RWPE2 (cell line): ENCODE results near the gene RPL22.

ENCODE experiments used
- ATAC-seq: fragments of 200-7000 bp; cut with Tn5 transposase; 3 replicates; pipeline ENCODE4 v1.9.1; 2021; ENCODE audit warnings: low read depth
- DNase-seq: peaks from one replicate; pipeline ENCODE4 v3.0.0-alpha.2; 2020; ENCODE audit warnings: low spot score
- H3K27ac ChIP-seq: fragments of 450-650 bp; 2 replicates; pipeline ENCODE4 v1.5.1; 2017; ENCODE audit warnings: mild to moderate bottlenecking; ENCODE audit not compliant: poor library complexity, severe bottlenecking
- H3K27me3 ChIP-seq: fragments of 250-450 bp; sonication (Bioruptor Pico); 2 replicates; pipeline ENCODE4 v1.5.1; 2021; ENCODE audit warnings: mild to moderate bottlenecking, moderate library complexity; ENCODE audit not compliant: insufficient read depth, poor library complexity, severe bottlenecking
- H3K36me3 ChIP-seq: fragments of 250-450 bp; sonication (Bioruptor Pico); 2 replicates; pipeline ENCODE4 v1.5.1; 2020; ENCODE audit warnings: low read depth, mild to moderate bottlenecking, moderate library complexity
- H3K4me1 ChIP-seq: fragments of 250-450 bp; sonication (Bioruptor Pico); 2 replicates; pipeline ENCODE4 v1.5.1; 2021; ENCODE audit warnings: mild to moderate bottlenecking, moderate library complexity; ENCODE audit not compliant: insufficient read depth, poor library complexity, severe bottlenecking
- H3K4me3 ChIP-seq: fragments of 250-450 bp; sonication (Bioruptor Pico); 2 replicates; pipeline ENCODE4 v1.5.1; 2021; ENCODE audit warnings: mild to moderate bottlenecking, moderate library complexity; ENCODE audit not compliant: severe bottlenecking
- H3K9me3 ChIP-seq: fragments of 250-450 bp; sonication (Bioruptor Pico); 2 replicates; pipeline ENCODE4 v1.5.1; 2021; ENCODE audit warnings: mild to moderate bottlenecking, moderate library complexity; ENCODE audit not compliant: severe bottlenecking
- TF ChIP-seq, protein P1 (sequence below): fragments of 450-650 bp; IDR thresholded peaks from one replicate; pipeline ENCODE4 v1.5.1; 2017; ENCODE audit warnings: mild to moderate bottlenecking, moderate library complexity; ENCODE audit not compliant: poor library complexity, severe bottlenecking

Gene RPL22

GRCh38 chr1:6145396-6145750 lies 54.0 kb downstream of the RPL22 start:
- Histone ChIP-seq H3K4me1 (no peaks in the 10 kb centered on the region), H3K9me3 (no peaks in the 10 kb centered on the region), H3K27me3 (no peaks in the 10 kb centered on the region), H3K4me3 (no peak overlapping the region), H3K27ac (no peak overlapping the region), H3K36me3 (no peaks in the 10 kb centered on the region)
- ATAC-seq: no peak
- TF ChIP-seq, protein P1, sequence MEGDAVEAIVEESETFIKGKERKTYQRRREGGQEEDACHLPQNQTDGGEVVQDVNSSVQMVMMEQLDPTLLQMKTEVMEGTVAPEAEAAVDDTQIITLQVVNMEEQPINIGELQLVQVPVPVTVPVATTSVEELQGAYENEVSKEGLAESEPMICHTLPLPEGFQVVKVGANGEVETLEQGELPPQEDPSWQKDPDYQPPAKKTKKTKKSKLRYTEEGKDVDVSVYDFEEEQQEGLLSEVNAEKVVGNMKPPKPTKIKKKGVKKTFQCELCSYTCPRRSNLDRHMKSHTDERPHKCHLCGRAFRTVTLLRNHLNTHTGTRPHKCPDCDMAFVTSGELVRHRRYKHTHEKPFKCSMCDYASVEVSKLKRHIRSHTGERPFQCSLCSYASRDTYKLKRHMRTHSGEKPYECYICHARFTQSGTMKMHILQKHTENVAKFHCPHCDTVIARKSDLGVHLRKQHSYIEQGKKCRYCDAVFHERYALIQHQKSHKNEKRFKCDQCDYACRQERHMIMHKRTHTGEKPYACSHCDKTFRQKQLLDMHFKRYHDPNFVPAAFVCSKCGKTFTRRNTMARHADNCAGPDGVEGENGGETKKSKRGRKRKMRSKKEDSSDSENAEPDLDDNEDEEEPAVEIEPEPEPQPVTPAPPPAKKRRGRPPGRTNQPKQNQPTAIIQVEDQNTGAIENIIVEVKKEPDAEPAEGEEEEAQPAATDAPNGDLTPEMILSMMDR: no peak
- no peak for DNase-seq

DNA sequence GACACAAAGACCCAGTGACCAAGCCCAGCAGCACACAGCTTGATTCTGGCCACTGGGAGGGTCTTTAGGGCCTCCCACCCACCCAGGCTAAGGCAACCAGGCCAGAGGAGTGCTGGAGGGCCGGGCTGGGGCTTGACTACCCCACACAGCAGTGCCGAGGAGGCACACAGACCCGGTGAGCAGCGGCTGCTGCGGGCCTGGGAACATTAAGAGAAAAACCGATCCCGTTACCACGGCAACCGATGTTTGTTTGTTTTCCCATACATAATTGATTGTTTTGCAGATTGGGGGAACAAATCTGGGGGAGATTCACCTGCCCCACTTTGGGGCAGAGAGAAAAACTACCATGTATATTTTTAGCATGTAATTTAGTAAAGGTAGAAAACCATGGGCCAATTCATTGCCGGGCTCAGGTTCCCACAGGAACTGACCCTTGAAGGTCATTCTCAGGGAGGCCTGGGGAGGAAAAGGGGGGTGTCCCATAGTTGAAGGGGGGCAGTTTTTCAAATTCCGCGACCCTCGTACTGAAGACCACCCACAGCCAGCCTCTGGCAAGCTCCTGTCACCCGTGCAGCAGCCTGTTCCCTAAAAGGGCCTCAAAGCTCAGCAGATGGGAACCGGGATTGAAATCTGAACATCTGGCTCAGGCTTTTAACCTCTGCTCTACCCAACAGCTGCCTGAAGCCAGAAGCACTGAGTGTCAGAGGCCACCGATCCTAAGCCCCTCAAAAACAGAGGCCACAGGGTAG lies 54.6 kb downstream of the RPL22 start:
- TF ChIP-seq, protein P1: no peak
- Histone ChIP-seq H3K4me1 (no peaks in the 10 kb centered on the region), H3K27ac (no peak overlapping the region), H3K27me3 (no peaks in the 10 kb centered on the region), H3K4me3 (no peak overlapping the region), H3K36me3 (no peaks in the 10 kb centered on the region), H3K9me3 (no peaks in the 10 kb centered on the region)
- no peak for DNase-seq
- ATAC-seq: no peak

DNA sequence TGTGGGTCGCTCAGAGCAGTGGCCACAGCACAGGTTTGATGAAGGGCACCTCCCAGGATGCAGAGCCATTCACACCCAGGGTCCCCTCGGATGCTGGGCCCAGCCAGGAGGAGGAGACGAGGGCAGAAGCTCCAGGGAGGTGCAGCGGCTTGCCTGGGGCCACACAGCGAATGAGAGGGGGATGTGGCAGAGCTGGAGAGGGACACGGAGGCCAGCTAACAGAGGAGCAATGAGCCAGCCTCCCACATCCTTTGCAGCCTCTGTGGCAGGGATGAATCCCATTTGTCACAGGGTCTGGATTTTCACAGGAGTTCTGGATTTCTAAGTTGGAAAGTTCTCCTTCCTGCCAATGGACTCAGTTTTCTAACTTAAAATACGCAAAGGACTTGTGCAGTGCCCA lies 55.2 kb downstream of the RPL22 start:
- DNase-seq: no peak
- ATAC-seq: no peak
- Histone ChIP-seq H3K27ac (no peak overlapping the region), H3K4me3 (no peak overlapping the region), H3K27me3 (no peaks in the 10 kb centered on the region), H3K4me1 (no peaks in the 10 kb centered on the region), H3K9me3 (no peaks in the 10 kb centered on the region), H3K36me3 (no peaks in the 10 kb centered on the region)
- TF ChIP-seq, protein P1: no peak

DNA sequence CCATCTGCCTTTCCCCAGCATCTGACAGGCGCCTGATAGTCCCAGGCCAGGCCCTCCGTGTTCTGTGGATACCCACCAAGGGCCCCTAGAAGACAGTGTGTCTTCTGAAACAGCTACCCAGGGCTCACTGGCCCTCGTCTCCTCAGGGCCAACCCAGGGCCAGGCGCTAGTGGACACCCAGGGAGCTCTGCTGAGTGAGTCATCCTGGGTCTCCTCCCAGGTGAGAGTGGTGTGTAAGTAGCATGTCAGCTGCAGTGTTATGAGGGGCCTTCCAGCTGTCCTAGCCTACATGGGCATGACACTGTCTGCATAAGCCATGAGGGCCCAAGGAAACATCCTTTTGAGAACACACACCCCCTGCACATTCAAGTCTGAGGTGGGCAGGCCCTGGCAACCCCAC lies 56.0 kb downstream of the RPL22 start:
- Histone ChIP-seq H3K36me3 (no peaks in the 10 kb centered on the region), H3K27ac (no peak overlapping the region), H3K27me3 (no peaks in the 10 kb centered on the region), H3K9me3 (no peaks in the 10 kb centered on the region), H3K4me3 (no peak overlapping the region), H3K4me1 (no peaks in the 10 kb centered on the region)
- TF ChIP-seq, protein P1: no peak
- ATAC-seq: peak; percentile 34; the same call in 2 of the 3 replicates
- no peak for DNase-seq

- H3K27ac ChIP-seq: no peak overlapping the region
- H3K4me3 ChIP-seq: no peak overlapping the region
- ATAC-seq (no peak), DNase-seq (no peak)
- H3K9me3 ChIP-seq: no peaks in the 10 kb centered on the region
- H3K4me1 ChIP-seq: no peaks in the 10 kb centered on the region
- TF ChIP-seq, protein P1: no peak
- no peaks in the 10 kb centered on the region for H3K36me3 ChIP-seq
- no peaks in the 10 kb centered on the region for H3K27me3 ChIP-seq
Observed at GRCh38 chr1:6142734-6143133, 56.7 kb downstream of the RPL22 start.
